Mammary epithelial cell (primary cell): Measurements from ENCODE around the gene GLT8D2.

ENCODE experiments used
- EZH2 ChIP-seq: IDR thresholded peaks from 2 replicates; pipeline ENCODE4 v1.6.1; 2012; ENCODE audit warnings: low read length, inconsistent platforms, borderline replicate concordance
- TF ChIP-seq, protein P1 (sequence below), 2 donors: IDR thresholded peaks in 1 of 2; conservative IDR thresholded peaks in 1 of 2; 2 replicates each; pipeline ENCODE4 v1.5.1; 2011 to 2012; ENCODE audit warnings: inconsistent platforms in 2 of 2, low read length in 2 of 2, mild to moderate bottlenecking in 2 of 2, control low read depth in 1 of 2, low read depth in 1 of 2; ENCODE audit not compliant: insufficient read depth in 1 of 2; ENCODE audit errors: extremely low read depth in 1 of 2

DNA sequence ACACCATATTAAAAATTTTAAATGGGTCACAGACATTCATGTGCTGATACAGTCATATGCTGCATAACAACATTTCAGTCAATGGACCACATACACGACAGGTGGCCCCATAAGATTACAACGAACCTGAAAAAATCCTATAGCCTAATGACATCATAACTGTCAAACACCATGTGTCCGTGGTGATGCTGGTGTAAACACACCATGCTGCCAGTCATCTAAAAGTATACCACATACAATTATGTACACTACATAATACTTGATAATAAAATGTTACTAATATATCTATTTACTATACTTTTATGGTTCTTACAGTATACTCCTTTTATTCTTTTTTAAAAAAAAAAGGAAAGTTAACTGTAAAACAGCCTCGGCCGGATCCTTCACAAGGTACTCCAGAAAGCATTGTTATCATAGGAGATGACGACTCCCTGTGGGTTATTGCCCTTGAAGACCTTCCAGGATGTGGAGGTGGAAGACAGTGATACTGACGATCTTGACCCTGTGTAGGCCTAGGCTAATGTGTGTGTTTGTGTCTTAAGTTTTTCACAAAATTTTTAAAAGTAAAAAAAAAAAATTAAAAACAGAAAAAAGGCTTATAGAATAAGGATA, 89.3 kb downstream of the GLT8D2 start:
- TF ChIP-seq, protein P1, sequence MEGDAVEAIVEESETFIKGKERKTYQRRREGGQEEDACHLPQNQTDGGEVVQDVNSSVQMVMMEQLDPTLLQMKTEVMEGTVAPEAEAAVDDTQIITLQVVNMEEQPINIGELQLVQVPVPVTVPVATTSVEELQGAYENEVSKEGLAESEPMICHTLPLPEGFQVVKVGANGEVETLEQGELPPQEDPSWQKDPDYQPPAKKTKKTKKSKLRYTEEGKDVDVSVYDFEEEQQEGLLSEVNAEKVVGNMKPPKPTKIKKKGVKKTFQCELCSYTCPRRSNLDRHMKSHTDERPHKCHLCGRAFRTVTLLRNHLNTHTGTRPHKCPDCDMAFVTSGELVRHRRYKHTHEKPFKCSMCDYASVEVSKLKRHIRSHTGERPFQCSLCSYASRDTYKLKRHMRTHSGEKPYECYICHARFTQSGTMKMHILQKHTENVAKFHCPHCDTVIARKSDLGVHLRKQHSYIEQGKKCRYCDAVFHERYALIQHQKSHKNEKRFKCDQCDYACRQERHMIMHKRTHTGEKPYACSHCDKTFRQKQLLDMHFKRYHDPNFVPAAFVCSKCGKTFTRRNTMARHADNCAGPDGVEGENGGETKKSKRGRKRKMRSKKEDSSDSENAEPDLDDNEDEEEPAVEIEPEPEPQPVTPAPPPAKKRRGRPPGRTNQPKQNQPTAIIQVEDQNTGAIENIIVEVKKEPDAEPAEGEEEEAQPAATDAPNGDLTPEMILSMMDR (conservative IDR thresholded peaks at IDR 0.05 in 1 of 2, IDR thresholded peaks at IDR 0.05 in 1 of 2; ENCODE audit: extremely low read depth in 1 of 2, insufficient read depth in 1 of 2, low read depth in 1 of 2, low read length in 2 of 2) = no peak
- TF ChIP-seq EZH2 = no peak
